NCI-H446 treated with DMSO at 0.1 percent for 48 hours (cell line): ENCODE data around the gene UNC5C.

Source experiments
- DNase-seq: peaks from one replicate; lab custom pipeline; 2025; lab: John Stamatoyannopoulos, UW

Gene UNC5C

DNA sequence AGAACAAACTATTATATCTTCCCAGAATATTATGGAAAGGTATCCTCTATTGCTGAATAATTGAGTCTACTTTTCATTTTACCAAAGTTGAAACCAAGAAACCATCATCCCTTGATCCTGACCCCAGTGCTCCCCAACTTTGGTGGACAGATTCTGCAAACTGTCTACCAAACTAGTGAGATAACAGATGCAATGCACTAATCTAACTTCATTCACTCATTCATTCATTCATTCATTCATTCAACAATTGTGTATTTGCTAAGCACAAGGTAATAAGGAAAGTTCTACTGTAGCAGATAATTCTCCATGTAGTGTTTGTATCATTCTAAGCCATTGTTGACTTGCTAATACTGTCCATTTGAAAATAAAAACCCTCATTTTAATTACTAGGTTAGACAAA is 150.6 kb downstream of the UNC5C start:
- no peak for DNase-seq

DNA sequence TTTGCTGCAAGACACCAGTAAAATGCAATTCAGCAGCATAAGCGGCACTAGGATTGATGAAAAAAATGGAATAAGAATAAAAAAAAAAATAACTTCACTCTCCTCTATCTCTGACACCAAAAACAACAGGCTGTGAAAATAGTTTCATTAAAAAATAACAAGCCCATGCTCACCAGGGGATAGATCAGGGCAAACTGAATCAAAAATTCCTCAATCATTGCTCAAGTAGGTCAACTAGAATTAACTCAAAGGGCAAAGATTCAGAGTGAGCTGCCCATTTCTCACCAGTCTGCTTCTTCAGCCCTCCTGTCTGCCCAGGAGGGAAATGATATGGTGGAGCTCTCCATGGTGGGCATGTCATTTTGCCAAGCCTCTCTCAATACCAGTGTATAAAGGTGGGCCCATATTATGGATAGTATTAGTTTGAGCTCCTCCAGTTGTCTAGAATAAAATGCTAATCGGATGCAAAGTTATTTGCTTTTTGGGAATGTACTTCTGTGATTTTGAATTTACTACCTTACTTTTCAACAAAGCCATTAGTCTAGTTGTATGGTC is 153.9 kb downstream of the UNC5C start:
- no peak for DNase-seq

DNA sequence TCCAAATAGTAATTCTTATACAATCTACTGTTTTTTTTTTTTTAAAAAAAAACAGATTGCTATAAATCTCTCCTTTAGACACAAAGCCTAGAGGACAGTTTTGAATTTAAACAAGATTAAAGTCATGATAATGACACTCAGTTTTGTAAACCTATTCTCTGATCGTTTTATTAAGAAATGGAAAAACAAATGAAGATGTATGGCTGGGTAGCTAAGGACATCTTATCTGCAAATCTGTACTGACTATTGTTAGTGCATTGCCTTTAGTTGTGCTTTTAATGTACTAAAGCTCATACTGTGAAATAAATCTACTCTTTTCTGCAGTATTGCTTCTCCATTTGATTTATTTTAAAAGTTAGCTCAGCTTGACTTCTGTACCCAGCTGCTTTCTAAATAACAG is 155.0 kb downstream of the UNC5C start:
- DNase-seq, result no peak

DNA sequence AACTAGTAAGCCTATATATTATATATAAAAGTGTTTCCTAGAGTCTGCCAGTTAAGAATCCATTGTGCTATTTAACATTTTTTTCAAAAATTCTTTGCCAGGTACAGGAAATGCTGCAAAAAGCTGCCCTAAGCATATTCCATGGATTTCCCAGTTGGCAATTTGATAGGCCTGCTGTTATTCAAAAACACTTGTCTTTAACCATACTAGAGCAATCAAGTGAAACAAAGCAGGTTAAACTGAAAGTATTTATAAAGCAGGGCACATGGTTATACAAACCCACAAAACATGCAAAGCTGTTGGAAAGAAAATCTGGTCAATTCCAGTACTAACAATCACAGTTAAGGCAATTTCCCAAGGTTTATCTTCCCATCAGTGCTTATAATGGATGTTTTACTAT is 159.9 kb downstream of the UNC5C start:
- no peak for DNase-seq

DNA sequence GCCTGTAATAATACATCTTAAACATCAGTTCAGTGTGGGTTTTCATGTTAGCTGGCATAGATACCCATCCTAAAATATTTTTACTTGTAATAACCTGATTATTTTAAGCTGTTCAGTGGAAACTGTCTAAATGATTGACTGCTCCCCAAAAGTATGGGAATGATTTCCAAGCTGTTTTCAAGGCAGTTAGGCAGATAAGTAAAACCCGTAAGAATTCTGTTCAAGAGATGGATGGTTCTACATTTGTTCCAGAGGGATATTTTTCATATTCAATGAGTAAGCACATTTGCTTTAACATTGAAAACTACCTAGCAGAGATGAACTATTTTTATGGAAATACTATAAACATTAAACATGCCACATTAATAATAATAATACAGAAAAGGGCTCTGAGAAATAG is 161.1 kb downstream of the UNC5C start:
- no peak for DNase-seq

DNA sequence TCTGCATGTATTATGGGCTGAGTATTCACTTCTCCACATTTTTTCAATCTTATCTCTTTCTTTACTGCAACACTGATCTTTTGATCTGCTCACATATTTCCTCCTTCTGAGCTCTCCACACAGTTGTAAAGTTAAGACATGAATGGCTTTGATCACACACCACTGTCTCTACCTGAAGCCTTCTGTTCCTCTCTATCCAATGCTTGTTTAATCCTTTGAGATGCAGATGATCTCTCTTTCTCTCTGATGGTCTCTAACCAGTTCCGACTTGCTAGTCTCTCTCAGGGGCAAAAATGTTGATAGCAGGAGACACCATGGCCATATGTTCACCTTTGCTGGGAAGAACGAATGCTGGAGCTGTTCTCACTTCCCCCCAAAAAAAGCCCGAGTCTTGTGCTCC is 162.4 kb downstream of the UNC5C start:
- no peak for DNase-seq

DNA sequence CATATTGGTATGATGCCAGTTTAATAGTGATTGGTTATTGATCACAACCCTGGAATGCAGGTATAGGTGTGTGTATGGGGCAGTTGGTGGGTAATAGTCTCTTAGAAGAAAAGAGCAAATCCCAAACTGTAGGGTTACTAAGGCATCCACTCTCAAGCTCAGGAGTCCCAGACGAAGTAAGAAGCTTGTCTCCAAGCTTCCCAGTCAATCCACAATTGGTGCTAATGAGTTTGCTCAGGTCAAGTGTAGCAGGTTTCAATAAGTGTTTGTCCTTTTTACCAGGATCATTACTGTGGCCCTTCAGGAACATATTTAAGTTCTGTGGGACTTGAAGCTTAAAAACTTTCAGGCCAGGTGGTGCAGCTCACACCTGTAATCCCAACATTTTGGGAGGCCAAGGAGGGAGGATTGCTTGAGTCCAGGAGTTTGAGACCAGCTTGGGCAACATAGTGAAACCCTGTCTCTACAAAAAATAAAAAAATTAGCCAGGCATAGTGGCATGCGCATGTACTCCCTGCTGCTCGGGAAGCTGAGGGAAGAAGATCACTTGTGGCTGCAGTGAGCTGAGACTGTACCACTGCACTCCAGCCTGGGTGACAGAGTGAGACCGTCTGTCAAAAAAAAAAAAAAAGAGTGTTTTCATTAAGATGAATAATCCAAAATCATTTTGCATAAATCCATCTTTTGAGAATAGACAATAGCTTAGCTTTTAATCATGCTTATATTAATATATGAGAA is 166.8 kb downstream of the UNC5C start:
- no peak for DNase-seq

DNA sequence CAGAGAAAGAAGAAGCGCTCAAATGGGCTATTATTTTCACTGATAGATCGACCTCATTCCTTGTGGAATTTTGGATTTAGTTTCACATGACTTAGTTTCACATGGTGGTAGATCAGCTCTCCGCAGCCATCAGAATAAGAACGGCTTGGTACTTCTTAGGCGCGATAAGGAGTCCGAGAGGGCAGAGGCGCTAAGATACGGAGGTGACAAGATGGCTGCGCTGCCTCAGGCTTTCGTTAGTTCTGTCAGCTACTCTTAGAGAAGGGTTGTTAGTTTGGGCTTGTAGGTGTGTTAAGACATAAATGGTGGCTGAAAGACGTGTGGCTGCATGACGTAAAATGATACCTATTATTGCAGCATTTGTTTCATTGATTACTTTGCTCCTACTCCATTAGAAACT is 169.1 kb downstream of the UNC5C start:
- DNase-seq, result no peak

DNA sequence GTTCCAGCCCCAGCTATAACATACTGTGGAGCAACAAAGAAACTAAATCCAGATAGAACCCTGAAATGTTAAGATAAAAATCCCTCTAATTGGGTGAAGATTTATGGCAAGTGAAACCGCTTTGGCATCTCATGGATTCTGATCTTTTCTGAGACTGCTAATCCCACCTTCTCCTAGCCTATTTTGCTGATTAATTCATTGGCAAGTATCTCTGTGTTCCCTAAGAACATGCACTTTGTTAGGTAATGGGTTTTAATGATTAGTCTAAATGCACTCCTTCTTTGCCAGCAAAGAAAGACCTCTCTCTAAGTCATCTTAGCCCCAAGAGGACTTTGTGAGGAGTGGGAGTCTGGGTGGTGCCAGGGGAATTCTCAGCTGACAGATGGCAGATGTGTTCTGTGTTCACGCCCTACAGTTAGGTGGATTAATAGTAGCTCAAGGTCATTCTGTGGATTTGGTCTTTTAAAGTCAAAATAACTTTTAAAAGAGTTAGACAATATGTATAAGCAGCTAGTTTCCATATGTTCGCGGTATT is 171.3 kb downstream of the UNC5C start:
- DNase-seq, result peak; percentile 19

DNA sequence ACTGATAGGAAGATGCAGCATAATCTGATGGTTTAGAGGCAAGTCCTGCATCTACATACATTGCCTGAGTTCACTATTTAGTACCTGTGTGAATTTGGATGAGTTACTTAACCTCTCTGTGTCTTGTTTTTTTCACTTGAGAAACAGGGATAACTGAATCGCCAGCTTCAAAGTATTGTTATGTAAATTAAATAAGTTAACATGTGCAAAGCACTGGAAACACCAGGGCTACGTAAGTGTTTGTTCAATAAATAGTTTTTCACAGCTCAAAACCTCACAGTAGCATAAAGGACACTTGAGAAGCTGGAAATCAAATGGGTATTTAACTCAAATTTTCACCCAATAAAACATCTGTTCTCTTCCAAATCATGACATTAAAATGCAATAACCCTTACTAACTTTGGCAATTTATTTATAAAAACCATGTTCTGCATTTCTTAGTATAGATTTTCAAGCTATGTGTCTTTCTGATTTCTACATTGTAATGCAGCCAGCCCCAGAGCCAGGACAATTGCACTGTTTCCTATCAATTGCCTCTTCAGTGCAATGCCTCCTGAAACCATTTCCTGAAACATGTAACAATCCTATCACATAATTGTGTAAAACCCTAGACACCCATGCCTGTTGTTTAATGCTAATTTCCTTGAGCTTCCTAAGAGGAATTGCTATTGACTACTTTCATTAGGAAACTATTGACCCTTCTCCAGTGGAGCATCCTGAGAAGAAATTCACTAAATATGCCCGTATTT is 177.1 kb downstream of the UNC5C start:
- DNase-seq, result no peak

DNA sequence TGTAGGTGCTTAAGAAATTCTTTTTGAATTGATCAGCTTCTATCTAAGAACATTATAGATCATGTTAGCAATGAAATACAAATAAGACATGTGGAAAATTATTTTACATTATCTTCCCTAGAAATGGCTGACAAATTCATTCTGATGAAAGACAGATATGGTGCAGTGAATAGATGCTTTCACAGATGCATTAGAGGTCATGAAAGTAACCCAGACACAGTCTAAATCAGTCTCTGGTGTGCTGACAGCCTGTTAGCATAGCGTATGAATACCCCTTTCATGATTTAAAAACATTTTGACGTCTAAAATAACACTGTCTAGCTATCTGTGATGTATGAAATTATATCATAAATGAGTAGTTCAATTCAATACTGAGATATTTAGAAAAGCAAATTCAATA is 180.9 kb downstream of the UNC5C start:
- DNase-seq, result no peak

DNA sequence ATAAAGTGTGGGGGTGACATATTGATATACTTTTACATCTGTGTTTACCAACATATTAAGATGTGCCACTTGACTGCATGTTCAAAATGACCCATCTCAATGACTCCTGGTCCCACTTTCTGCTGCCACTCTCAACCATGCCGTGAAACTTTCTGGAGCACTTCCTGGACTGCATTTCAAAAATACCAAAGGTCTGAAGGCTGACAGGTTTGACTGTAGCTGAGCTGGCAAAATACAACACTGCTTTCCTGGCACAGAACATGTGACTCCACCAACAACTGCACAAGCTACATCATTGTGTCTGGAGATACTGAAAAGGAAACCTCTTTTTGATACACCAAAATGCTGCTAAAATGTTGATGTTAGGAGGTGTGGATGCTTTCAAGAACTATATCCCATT is 184.8 kb downstream of the UNC5C start:
- DNase-seq, result no peak

DNA sequence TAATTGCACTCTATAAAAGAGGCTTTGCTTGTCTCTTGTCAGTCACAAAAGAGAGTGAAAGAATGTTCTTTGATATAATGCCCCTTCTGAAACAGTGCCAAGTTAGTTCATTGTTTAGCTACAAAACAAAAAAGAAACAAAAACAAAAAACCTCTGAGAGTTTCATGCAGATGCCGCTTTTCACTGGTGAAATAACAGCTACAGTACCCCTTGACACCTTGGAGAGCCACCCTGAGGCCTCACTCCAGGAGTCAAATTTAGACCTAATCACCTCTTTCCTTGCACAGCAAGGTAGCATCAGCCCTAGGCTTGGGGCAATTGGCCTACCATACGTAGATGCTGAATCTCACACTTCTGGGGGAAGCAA is 185.2 kb downstream of the UNC5C start:
- no peak for DNase-seq

DNA sequence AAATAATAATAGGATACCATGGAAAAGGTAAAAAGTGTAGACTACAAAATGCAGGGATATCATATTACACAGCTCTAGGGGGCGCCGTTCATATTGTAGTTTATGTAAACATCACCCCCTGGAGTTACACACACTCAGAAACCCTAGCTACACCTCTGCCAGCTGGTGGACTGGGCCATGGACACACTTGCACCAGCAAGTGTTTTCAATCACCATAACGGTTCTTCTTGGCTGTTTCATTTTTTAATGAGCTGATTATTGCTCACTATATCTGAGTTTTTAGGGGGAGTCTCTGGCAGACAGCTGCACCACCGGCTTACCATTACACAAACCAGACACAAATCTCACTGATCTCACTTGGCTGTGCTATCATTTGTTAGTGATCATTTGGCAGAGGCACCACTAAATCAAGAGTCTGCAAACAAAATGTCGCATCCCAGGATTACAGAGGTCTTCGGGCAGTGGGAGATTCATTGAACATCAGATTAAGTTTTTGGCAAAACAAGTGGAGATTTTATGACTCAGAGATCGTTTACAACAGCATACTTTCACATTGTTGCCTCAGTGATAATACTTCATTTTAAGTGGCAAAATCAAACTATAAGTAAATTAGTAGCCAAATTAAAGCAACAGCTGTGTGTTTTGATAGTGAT is 185.7 kb downstream of the UNC5C start:
- peak; percentile 60 for DNase-seq

DNA sequence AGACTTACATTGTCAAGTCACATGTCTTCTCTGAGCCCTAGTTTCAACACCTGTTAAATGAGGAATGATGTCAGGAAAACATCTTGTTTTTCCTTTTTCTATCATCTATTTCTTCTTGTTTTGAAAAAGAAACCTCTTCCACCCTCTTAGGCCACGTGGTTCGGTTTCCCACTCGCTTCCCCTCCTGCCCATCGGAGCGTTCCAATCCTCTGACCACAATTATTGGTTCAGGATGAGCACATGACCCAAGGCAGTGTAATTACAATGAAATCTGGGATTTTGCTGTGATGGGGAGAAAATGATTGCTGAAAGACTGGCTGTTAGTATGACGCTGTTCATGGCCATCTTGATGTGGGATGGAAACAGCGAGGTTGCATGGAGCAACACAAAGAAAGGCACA is 186.7 kb downstream of the UNC5C start:
- DNase-seq, result no peak

DNA sequence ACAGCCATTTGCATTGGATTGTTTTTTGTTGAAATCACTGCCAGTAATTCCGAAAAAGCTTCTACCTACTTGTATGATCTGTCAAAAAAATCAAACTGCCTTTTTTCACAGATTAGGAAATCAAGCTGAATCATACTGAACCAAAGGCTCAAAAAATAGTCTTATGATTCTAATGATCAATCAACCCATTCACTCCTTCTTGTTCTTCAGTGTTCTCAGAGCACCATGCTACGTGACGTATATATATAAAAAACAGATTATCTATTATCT is 187.1 kb downstream of the UNC5C start:
- DNase-seq, result no peak

DNA sequence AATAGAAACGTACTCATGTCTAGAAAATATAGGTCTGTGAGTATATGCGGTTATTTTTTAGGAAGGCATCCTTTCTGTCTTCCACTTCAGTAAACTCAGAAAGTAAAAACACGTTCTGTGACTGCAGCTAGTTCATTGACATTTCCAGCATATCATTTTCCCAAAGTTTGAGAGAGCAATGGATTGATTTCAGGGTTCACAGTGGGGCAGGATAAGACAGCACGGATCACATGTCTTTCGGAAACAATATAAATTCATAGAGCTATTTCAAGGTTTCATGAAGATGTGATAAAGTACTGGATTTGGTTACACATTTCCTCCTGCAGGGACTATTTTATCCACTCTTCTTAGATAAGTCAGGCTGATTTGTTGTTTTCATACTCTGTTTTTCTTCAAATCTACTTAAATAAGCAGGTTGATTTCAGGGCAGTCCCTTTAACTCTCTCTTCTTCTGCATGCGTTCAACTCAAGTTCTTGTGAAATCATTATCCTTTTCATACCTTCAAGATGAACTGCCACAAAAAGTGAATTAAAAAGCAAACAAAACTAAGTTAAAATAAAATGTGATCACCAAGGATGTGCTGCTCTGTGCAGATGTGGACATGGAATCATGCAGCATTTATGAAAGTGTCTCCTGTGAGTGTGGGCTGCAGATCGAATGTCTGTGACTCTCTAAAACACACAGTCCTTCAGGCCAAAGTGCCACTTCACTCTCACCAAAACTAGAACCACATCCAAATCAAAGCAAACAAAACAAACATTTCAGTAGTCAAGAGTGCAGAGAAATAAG is 187.7 kb downstream of the UNC5C start:
- no peak for DNase-seq

DNA sequence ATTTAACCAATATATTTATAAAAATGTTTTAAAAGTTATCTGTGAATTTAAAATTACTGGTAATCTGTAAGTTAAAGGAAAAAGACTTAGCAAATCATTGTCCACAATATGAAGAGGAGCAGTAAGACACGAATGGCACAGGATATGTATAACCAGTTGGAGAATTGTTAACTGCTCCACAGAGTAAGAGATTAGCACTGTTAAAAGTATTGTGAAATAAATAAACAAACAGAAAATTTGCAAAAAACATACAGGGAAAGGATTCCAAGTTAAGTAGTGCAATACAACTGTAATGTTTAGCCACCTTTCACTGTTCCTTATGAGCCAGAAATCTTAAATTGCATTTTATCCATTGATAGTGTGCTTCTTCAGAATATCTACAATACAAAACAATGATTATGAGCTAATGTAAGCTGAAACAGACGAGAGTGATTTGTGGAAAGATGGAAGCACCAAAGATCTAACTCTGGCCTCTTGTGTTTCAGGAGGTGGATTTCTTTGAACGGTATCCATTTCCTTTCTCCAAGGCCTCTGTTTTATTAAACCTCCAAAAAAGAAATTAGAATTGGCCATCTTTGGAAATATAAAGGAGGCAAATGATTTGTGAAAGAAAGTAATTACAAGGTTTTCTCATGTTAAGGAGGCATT is 188.4 kb downstream of the UNC5C start:
- DNase-seq, result no peak

DNA sequence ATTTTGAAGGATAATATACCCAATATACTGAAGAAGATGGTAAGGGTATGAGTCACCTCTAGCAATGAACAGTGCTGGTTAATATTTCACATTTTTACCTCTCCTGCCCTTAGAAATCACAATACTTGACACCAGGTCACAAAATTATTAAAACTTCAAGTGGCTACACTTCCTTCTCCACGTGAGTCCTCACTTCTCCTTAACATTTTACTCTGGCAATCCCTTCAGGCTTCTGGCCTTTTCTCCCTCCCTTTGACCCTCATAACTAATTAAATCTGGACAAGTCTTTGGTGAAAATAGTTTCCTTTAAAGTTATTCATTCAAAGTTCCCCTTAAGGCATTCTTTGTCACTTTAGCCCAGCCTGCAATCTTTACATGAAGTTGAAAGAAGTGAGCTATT is 190.4 kb downstream of the UNC5C start:
- no peak for DNase-seq

DNA sequence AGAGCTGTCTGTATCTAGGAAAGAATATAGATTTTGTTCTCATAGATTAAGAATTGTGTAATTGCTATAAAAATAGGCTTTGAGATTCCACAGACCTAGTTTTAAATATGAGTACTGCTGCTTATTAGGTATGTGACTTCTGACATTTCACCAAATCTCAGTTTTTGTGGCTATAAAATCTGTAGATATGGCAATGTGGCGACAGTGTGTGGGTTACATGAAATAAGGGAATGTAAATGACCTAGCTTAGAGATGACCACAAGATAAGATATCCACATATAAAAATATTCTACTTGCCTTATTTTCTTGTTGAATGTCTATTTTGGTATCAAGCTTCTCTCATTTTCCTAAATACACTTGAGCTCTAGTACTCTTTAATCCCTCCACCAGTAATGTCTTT is 193.8 kb downstream of the UNC5C start:
- no peak for DNase-seq

DNA sequence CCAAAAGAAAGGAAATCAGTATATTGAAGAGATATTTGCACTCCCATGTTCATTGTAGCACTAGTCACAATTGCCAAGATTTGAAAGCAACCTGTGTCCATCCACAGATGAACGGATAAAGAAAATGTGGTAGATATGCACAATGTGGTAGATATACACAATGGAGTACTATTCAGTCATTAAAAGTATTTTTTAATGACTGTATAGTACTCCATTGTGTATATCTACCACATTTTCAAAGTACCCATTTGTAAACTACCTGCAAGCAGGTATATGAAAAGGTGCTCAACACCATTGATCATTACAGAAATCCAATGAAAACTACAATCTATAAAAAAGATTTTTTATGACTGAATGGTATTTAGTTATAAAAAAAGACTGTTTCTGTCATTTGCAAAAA is 200.4 kb downstream of the UNC5C start:
- DNase-seq, result no peak

DNA sequence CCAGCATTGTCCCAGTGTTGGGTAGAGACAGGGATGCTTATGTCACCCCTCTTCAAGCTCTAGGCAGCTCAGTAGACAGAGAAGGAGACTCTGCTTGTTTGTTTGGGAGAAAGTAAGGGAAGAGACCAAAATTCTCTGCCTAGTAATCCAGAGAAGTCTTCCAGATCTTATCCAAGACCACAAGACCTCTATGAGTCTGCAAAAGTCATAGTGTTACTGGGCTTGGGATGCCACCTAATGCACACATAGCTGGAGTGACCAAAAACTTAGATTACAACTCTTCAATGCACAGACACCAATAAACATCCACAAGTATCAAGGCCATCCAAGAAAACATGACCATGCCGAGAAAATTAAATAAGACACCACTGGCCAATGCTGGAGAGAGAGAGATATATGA is 205.5 kb downstream of the UNC5C start:
- DNase-seq, result no peak
